ENCODE results near the gene PTH1R.

PTH1R gene

DNA sequence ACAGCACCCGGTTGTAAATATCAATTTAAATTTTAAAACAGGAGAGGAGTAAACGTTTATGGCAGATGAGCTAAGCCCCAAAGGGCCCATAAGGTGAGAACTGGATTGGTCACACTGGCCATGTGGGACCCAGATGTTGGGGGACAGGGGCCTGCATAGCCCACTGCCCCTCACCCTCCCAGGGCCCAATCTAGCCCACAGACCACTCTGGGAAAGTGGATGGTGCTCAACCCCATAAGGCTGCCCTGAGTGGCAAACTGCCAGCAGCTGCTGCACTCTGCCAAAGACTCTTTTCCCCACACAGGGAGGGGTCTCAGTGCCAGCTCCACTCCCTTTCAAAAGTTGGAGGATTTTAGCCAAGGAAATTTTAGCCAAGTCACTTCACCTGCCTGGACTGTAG, 56.6 kb downstream of the PTH1R start:
- DNase-seq = no peak

DNA sequence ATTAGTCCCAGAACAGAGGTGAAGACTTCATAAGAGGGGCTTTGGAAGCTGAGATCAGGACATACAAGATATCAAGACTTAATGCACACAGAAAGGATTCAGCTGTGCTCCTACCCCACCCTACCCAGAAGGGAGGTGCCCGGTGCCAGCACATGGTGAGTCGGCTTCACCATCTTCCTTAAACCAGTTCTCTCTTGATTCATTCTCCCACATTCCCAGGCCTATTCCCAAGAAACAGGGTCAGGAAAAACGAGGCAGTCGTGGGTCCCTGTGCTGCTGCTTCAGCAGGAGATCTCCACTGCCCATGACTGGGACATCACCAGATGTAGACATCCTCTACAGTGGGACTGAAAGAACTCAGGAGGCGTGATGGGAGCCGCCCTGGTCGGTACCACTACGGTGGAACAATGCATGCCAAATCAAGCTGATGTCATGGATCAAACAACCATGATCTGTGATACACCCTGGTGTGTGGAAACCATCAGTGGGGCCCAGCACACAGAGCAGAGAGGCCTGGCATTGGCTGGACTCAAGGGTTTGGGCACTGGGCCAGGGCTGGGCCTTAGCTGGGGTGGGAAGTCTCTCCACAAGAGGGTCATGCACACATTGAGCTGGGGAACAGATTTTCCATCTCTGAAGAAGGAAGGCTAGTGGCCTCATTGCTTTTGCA, 57.1 kb downstream of the PTH1R start:
- DNase-seq = no peak

DNA sequence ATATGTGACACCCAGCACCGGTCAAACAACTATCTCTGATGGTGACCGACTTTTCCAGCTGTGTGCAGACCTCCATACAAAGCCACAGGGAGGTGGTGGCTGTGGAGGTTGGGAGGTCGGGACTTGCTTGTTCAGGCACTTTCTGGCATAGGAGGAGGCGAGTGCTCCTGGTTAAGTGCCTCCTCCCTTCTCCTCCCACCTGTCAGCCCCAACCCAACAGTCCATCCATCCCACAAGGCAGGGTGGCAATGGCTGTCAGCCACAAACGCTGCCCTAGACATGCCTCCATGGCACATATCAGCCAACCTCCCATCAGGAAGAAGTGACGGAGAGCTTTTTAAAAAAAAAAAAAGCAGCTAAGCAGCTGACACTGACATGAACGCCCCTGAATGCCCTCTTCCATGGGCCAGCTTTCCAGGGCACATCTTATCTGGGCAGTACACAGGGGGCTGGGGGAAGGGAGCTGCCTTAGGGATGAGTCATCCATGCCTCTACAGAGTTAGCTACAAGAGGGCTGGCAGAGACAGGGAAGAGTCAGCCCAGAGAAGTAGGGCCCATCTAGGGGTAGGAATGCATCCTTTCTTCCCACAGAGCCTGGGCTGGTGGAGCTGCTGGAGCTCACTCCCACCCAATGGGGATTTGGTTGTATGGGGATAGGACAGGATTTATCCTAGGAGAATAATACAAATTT, 57.8 kb downstream of the PTH1R start:
- DNase-seq = no peak

DNA sequence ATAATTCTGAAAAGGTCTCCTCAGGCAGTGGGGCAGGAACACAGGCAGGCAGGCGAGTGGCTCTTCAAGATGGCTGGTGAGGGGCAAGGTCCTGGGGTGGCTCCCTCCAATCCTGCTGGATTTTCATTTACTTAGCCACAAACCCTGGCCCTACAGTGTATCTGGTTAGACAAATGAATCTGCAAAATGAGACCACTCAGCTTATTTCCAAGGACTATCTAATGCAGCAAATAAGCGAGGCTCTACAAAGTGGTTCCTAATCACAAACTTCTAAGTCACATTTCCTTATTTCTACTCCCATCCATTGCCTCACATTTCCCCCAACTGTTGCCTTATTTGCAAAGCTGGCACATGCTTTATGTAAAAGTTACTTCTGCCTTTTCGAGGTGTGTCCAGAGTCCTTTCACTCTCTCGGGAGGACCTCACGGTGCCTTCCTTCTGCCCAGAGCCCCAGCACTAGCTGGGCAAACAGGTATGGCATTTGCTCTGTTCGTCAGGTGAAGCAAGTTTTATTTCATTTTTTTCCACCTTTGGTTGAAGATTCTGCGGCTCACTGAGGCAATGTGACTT, 58.6 kb downstream of the PTH1R start:
- DNase-seq = no peak

DNA sequence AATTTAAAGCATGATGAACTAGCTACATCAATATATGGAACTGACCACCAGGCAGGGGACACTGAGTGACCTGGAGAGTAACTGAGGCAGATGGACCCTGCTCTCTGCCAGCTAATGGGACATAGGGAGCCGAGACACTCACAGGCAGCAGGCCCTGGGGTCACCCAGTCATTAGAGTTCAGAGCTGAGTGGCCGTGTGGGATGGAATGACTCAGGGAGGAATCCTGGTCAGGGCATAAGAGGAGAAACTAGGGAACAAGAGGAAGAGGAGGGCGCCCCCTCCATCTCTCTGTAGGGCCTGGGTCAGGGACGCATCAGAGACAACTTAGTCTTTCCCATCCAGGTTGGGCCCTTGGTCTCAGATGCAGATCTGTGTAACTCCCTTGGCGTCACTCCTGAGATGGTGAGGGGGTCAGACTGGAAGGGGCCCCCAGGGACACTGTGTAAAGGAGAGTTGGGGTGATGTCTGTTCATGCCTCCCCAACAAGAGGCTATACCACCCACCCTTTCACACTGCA, 59.3 kb downstream of the PTH1R start:
- no peak for DNase-seq

DNA sequence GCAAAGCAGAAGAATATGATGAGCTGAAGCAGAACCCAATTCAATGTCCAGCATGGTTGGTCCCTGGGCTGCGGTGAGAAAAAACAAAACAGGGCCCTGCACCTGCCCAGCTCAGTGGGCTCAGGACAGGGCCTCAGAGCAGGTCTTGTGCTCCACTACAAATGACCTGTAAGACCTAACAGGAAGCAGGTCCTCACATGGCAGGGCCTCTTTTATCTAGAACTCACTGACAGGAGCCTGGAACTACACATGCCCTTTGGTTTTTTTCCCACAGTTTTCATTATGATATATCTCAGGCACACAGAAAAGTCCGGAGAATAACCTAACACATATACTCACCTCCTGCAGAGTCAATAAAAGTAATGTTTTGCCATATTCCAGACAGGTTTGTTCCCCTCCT, 60.6 kb downstream of the PTH1R start:
- no peak for DNase-seq

DNA sequence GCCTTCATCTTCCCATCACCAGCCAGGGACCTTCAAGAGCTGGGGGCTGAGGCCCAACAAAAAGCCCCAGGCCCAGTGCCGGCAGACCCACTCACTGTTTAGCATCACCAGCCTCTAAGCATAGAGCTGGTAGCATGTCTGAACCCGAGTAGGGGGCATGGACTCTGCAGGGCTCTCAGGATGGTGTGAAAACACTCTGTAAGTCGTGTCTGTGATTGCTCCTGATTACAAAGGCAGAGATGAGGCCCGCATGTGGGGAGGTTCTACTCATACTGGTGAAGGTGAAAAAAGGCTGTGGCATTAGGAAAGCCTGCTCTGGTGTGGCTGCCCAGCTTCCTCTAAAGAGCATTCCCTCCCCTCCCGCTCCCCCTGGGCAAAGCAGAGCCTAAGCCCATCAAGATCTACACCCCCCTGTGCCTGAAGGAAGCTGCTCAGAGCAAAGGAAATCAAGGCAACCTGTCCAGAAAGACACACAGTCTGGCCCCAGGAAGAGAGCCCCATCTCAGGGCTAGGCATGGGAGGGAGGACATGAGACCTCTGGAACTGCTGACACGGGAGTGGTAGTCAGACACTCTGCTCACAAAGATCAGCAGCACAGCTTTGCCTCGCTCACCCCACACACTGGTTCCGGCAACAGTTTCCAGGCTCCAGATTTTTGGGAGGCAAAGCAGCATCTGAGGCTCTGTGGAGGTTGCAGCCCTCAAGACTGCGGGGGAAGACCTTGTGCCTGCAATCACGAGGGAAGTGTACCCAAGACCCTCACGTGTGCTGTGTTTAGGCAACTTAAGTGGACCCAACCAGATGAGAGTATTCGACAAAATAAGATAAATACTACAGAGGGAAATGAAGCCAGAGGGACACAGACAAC, 62.3 kb downstream of the PTH1R start:
- DNase-seq = no peak

DNA sequence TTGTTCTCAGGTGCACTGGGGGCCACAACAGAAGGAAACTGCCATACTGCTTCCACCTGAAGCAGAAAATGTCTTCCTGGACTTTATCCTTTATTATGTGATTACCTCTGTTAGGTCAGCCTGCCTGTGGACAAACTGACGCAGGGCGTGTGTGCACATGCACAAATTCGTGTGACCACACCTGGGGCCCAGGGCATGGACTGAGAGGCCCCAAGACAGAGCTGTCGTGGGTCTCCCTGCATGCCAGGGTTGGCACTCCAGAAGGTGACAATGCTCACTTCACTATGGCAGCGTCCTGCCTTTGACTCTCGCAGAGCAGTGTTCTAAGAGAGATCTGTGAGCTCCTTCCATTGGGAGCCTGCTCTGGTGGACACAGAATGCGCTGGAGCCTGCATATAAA, 64.6 kb downstream of the PTH1R start:
- no peak for DNase-seq

DNA sequence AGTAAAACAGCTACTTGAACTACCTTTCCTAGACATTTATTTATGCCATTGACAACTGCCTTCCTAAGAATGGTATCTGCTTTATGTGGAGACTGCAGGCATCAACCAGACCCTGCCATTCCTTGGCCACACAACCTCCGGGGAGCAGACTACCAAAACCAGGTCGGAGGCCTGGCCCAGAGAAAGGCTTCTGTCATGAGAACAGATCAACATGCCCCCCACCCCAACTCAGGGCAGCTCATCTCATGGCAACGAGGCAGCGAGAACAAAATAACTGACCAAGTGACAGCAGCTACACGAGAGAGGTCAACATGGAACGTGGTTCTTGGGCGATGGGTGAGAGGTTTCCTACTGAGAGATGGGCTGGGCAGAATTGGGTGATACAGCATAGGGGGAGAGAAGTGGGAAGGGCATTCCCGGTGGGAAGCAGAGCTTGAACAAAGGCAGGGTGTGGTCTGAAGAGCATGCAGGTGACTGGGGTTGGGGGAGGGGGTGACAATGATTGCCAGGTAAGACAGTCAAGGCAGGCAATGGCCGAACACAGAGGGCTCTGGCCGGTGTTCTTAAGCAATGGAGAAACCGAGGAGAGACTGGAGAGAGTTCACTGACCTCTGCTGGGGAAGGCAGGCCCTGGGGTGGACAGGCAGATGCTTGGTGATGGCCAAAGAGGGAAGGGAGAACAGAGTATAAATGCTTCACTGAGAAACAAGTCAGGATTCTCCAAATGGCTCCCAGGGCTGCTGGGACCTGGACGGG, 65.1 kb downstream of the PTH1R start:
- no peak for DNase-seq

DNA sequence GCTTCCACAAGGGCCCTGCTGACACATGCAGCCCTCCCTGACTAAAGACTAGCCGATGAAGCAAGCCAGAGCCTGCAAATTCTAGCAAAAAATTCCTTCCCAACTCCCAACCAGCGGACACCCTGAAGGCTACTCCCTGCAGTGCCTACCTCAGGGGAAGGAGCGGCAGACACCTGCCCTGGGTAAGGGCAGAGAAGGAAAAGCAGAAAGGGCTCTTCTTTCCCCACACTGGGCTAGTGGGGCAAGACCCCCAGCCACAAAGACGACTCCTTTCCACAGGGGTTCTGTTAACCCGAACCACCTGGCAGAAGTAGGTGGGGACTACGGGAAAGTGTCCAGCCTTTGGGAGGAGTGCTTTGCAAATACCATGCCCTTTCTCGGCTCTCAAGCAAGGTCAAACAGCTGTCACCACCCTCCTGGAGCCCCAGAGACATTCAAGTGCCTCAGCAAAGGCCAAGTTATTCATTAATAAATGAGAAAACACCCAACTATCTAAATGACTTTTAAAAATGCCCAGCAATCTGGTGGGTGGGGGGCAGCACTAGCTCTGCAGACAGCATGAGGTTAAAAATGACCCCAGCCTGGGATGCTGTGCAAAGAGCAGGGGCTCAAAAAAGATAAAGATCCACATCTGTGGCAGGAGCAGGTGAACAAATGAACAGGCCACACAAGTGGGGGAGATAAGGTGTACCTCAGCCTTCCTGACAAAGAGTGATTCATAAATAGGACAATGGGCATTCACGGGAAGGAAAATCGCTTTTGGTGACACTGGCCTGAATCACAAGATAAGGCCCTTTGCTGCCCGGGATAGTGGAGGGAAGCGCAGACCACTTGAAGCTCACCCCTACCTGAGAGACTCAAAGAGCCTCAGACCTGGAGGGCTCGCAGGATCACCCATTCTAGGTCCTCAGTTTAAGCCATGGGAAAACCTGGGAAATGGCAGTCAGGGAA, 66.0 kb downstream of the PTH1R start:
- no peak for DNase-seq

DNA sequence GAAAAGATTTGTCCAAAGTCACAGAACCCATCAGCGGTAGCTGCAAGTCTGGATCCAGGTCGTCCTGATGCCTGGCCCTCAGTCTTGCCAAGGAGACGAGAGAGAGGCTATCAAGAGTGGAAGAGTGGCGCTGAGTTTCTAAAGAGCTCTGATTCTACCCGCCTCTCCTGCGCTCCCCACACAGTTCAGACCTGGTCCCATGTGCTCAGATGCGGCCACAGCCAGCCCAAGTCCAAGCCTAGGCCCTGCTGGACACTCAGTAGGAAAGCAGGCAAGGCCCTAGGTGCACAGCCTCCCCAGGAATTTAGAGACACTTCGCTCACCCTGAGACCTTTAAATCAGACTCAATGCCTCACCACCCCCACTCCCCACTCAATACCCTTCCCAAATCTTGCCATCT, 66.7 kb downstream of the PTH1R start:
- no peak for DNase-seq

DNA sequence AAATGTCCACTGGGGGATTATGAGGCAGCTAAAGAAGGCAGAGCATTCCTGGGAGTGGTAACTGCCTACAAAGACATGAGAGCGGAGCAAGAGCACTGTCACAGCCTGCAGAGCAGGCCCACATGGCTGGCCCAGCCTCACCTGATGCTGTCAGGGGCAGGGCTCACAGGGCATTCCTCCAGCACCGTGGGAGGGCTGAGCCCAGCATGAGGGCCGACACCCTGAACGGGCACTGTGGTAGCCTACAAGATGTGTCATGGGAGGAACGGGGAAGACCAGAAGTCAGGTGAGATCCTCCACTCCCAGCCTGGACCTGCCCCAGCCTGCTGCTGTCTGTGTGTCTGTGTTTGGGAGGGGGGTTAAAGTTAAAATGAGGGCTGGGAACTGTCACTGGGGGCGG, 68.9 kb downstream of the PTH1R start:
- no peak for DNase-seq

DNA sequence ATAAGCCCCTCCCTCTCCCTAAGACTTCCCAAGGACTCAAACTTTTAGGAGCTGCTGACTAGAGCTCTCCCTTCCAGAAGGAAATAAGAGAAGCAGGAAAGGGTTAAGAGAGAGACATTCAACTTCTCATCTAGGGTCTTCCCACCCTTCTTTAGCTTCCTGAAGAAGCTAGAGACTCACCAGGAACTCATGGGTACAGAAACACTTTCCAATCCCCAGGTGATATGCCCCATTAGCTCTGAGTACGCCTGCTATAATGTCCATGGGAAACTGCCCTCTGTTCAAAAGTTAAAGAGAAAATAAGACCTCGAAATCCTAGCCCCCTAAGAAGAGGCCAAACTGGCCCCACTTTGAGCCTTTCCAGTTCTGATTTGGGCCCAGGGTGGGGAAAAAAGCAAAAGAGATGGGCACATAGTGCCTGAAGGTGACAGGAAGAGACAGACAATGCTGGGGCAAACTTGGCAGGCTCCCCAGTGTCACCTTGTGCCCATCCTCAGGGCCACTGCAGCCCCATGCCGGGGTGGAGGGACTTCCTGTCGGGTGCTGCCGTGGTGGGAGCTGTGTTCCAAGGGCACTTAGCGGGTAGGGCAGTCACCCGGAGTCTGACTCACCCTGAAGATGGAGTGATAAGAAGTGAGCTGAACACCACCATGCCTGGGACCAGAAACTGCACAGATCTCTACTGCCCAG, 69.5 kb downstream of the PTH1R start:
- DNase-seq = peak; percentile 69

DNA sequence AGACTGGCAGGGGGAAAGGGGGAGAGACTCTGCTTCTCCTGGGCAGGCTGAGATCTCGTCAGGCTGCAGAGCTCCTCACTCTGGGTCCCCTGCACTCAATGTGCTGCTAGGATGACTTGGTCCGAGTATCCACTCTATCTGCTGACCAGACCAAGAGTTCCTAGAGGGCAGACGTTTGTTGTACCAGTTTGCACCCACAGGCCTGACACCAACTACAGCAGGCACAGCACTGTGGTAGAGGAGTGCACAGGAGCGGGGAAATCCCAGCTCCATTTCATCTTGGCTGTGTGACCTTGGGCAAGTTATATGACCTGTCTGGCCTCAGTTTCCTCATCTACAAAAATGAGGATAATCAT, 70.0 kb downstream of the PTH1R start:
- DNase-seq = no peak

DNA sequence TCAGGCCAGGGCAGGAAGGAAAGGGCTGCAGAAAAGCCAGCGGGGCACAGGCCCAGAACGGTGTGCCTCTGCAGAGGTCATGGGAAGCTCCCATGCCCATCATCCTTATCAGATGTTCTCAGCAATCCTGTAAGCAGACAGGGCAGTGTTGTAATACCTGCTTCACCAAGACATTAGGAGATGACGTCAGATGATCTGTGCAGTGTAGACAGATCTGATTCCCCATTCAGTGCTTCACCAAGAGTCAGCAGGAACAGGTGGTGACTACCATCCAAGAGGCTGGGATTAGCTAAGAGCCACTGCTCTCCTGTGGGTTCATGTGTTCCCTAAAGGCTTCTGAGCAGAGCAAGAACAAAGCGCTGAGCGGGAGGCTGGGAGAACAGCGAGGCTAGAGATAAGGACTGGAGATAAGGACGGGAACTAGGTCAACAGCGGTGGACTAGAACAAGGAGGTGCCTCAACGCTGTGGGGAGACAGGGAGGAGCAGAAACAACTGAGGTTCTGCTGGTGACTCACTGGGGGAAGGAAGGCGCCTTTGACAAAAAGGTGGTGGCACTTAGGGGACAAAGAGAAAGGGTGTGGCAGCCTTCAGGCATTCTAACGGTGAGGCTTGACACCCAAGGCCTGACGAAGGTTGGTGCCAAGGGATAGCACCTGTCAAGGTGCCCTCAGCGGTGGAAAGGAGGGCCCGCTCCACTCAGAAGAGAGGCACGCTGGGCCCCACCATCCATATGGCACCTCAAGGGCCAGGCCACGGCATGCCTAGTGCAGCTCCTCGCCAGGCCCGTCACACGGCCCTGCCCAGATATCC, 70.7 kb downstream of the PTH1R start:
- peak; percentile 66 for DNase-seq

DNA sequence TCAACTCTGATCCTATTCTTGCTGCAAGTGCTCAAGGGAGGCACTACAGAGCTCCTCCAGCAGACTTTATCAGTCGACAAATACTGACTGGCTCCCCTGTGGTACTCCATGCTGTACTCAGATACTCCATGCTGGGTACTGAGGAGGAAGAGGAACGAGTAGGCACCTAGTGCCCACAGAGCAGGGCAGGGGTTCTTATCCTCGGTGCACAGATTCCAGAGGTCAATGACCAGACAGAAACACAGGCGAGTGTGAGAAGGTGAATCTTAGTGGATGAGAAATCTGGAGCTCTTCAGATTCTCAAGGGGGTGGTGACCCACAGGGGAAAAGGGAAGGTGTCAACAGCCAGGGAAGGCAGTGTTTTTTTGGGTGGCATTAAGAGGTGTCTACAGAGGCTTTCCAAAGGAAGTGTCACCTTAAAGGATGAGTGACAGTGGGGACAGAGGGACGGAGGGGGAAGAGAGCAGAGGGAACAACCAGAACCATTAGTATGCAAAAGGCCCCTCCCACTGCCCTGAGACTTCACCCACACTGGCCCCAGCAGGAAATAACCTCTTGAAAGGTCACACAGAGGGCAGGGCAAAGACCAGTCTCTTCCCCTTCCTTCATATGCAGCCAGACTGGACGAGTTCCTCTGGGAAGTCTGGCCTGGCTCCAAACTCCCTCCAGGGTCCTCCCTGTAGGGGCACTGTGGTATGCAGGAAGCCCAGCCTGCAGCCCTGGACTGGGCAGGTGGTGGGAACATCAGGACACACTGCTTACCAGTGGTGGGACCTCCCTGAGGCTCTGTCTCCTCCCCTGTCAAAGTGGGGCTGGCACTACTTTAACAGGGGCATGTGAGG, 71.5 kb downstream of the PTH1R start:
- no peak for DNase-seq

DNA sequence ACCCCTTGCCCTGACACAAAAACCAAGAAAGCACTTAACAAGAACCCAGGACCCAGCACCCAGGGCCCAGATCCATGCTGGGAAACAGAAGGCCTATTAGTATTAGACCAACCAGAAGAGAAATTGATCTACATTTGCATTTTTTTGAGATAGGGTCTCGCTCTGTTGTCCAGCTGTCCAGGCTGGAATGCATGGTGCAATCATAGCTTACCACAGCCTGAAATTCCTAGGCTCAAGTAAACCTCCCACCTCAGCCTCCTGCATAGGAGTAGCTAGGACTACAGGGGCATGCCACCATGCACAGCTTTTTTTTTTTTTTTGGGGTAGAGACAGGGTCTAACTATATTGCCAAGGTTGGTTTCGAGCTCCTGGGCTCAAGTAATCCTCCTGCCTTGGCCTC, 72.7 kb downstream of the PTH1R start:
- no peak for DNase-seq

DNA sequence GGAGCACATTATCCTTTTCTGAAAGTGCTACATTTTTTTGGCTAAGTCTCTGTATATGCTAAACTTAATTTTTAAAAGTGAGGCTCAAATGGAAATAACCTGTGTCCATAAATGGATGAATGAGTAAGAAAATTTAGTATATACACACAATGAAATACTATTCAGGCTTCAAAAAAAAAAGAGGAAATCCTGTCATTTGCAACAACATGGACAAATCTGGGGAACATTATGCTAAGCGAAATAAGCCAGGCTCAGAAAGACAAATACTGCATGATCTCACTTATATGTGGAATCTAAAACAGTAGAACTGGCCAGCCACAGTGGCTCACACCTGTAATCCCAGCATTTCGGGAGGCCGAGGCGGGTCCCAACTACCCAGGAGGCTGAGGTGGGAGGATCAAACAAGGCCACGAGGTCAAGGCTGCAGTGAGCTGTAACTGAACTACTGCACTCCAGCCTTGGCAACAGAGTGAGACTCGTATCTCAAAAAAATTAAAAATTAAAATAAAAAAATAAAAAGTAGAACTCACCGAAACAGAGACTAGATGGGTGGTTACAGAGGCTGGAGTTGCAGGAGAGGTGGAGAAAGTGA, 73.2 kb downstream of the PTH1R start:
- no peak for DNase-seq

DNA sequence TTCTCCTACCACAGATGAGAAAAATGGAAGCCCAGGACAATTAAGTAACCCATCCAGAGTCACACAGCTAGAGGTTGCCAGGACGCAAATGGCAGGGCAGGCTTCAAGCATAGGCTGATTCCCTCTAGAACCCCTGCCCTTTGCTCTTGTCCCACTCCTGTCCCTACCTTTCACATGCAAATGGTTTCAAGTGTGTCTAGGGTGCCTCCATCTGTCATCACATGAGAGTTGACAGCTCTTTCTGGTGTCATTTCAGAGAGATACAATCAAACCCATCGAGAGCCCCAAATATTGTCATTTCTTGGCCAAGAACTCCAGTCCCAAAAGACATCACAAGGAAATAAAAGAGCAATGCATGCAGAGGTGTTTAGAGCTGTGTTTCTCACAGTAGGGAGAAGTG, 75.3 kb downstream of the PTH1R start:
- DNase-seq = no peak

Data from stimulated activated CD4-positive, alpha-beta T cell treated with anti-CD3 and anti-CD28 coated beads, Interleukin-1b, Interleukin-23, amount 100 ng/mL, for 48 hours (primary cell).